ENCODE data around the gene ALOX15B.
"Not testable (repeated sequence)": the region's sequence is repeated elsewhere in the genome, so short reads cannot be mapped to it uniquely, and the experiment has no call there.

ALOX15B gene

GRCh38 chr17:8022360-8023003 is 16.4 kb upstream of the ALOX15B start:
- Histone ChIP-seq H3F3A (ENCODE audit: low read depth) (no peaks in the 10 kb centered on the region), H2AFZ (ENCODE audit: low read length) (no peak overlapping the region), H3K4me1 (ENCODE audit: insufficient read depth, low read length, poor library complexity, severe bottlenecking) (peaks cover 5% of the 10 kb centered on the region), H3K9me3 (ENCODE audit: insufficient read depth, low read depth, low read length) (no peaks in the 10 kb centered on the region), H3K9me2 (replicated peaks; ENCODE audit: low read depth, low read length) (no peaks in the 10 kb centered on the region), H4K20me1 (ENCODE audit: insufficient read depth, low read length, poor library complexity, severe bottlenecking) (no peaks in the 10 kb centered on the region), H3K4me2 (ENCODE audit: low read depth, low read length, poor library complexity, severe bottlenecking) (no peak overlapping the region), H3K4me3 (ENCODE audit: low read length, poor library complexity, severe bottlenecking) (no peak overlapping the region), H3K9ac (ENCODE audit: low read depth, low read length, poor library complexity, severe bottlenecking) (no peak overlapping the region), H3K79me2 (ENCODE audit: insufficient read depth, low read length) (no peaks in the 10 kb centered on the region), H3K36me3 (ENCODE audit: insufficient read depth, low read length) (no peaks in the 10 kb centered on the region), H3K27me3 (ENCODE audit: insufficient read depth, low read length, poor library complexity, severe bottlenecking) (no peaks in the 10 kb centered on the region)
- TF ChIP-seq EZH2phosphoT487 (IDR thresholded peaks at IDR 0.05; ENCODE audit: borderline replicate concordance) (no peak), CTCF (conservative IDR thresholded peaks at IDR 0.05; ENCODE audit: low read length) (no peak)

GRCh38 chr17:8024161-8024560 is 14.7 kb upstream of the ALOX15B start:
- not testable (repeated sequence) for H3K4me2 ChIP-seq (ENCODE audit: low read depth, low read length, poor library complexity, severe bottlenecking); H3K9ac ChIP-seq (ENCODE audit: low read depth, low read length, poor library complexity, severe bottlenecking); H2AFZ ChIP-seq (ENCODE audit: low read length); H3K79me2 ChIP-seq (ENCODE audit: insufficient read depth, low read length); H3F3A ChIP-seq (ENCODE audit: low read depth); H4K20me1 ChIP-seq (ENCODE audit: insufficient read depth, low read length, poor library complexity, severe bottlenecking); H3K27me3 ChIP-seq (ENCODE audit: insufficient read depth, low read length, poor library complexity, severe bottlenecking); H3K36me3 ChIP-seq (ENCODE audit: insufficient read depth, low read length); H3K4me1 ChIP-seq (ENCODE audit: insufficient read depth, low read length, poor library complexity, severe bottlenecking); H3K9me2 ChIP-seq (replicated peaks; ENCODE audit: low read depth, low read length); H3K4me3 ChIP-seq (ENCODE audit: low read length, poor library complexity, severe bottlenecking); H3K9me3 ChIP-seq (ENCODE audit: insufficient read depth, low read depth, low read length)

- no peaks in the 10 kb centered on the region for H3K4me1 ChIP-seq (ENCODE audit: insufficient read depth, low read length, poor library complexity, severe bottlenecking)
- H3K79me2 ChIP-seq (ENCODE audit: insufficient read depth, low read length) = no peaks in the 10 kb centered on the region
Observed at GRCh38 chr17:8025176-8025911, 13.5 kb upstream of the ALOX15B start.

GRCh38 chr17:8029121-8029520 is 9.7 kb upstream of the ALOX15B start:
- no peaks in the 10 kb centered on the region for H3K36me3 ChIP-seq (ENCODE audit: insufficient read depth, low read length)
- no peak overlapping the region for H3K4me3 ChIP-seq (ENCODE audit: low read length, poor library complexity, severe bottlenecking)
- H3K4me2 ChIP-seq (ENCODE audit: low read depth, low read length, poor library complexity, severe bottlenecking) = no peak overlapping the region
- no peaks in the 10 kb centered on the region for H3K4me1 ChIP-seq (ENCODE audit: insufficient read depth, low read length, poor library complexity, severe bottlenecking)
- no peaks in the 10 kb centered on the region for H3K9me3 ChIP-seq (ENCODE audit: insufficient read depth, low read depth, low read length)
- H3F3A ChIP-seq (ENCODE audit: low read depth) = no peaks in the 10 kb centered on the region
- no peaks in the 10 kb centered on the region for H4K20me1 ChIP-seq (ENCODE audit: insufficient read depth, low read length, poor library complexity, severe bottlenecking)
- H3K9me2 ChIP-seq (replicated peaks; ENCODE audit: low read depth, low read length) = no peaks in the 10 kb centered on the region
- no peaks in the 10 kb centered on the region for H3K79me2 ChIP-seq (ENCODE audit: insufficient read depth, low read length)
- no peak overlapping the region for H2AFZ ChIP-seq (ENCODE audit: low read length)
- no peak overlapping the region for H3K9ac ChIP-seq (ENCODE audit: low read depth, low read length, poor library complexity, severe bottlenecking)
- H3K27me3 ChIP-seq (ENCODE audit: insufficient read depth, low read length, poor library complexity, severe bottlenecking) = no peaks in the 10 kb centered on the region
- no peak for TF ChIP-seq EZH2phosphoT487 (IDR thresholded peaks at IDR 0.05; ENCODE audit: borderline replicate concordance)
- TF ChIP-seq CTCF (conservative IDR thresholded peaks at IDR 0.05; ENCODE audit: low read length) = no peak

More at GRCh38 chr17:8025176-8025911, 13.5 kb upstream of the ALOX15B start:
- no peaks in the 10 kb centered on the region for H3K36me3 ChIP-seq (ENCODE audit: insufficient read depth, low read length)
- no peaks in the 10 kb centered on the region for H3K27me3 ChIP-seq (ENCODE audit: insufficient read depth, low read length, poor library complexity, severe bottlenecking)
- no peak overlapping the region for H3K9ac ChIP-seq (ENCODE audit: low read depth, low read length, poor library complexity, severe bottlenecking)
- no peaks in the 10 kb centered on the region for H3K9me2 ChIP-seq (replicated peaks; ENCODE audit: low read depth, low read length)
- H3K4me3 ChIP-seq (ENCODE audit: low read length, poor library complexity, severe bottlenecking) = no peak overlapping the region
- H4K20me1 ChIP-seq (ENCODE audit: insufficient read depth, low read length, poor library complexity, severe bottlenecking) = no peaks in the 10 kb centered on the region
- no peak for TF ChIP-seq EZH2phosphoT487 (IDR thresholded peaks at IDR 0.05; ENCODE audit: borderline replicate concordance)
- H3F3A ChIP-seq (ENCODE audit: low read depth) = no peaks in the 10 kb centered on the region
- H3K9me3 ChIP-seq (ENCODE audit: insufficient read depth, low read depth, low read length) = no peaks in the 10 kb centered on the region
- H2AFZ ChIP-seq (ENCODE audit: low read length) = no peak overlapping the region
- no peak overlapping the region for H3K4me2 ChIP-seq (ENCODE audit: low read depth, low read length, poor library complexity, severe bottlenecking)

All from Loucy (cell line).